ENCODE data around the gene DEUP1. TPM values are rescaled to one million over a fixed set of nuclear protein-coding genes. Genes with fewer than 3 reads are reported as not detected.

The DEUP1 gene
- total and polyA plus RNA-seq, 8 donors, result 0.34 to 3.8 (median 2.4) TPM

DNA sequence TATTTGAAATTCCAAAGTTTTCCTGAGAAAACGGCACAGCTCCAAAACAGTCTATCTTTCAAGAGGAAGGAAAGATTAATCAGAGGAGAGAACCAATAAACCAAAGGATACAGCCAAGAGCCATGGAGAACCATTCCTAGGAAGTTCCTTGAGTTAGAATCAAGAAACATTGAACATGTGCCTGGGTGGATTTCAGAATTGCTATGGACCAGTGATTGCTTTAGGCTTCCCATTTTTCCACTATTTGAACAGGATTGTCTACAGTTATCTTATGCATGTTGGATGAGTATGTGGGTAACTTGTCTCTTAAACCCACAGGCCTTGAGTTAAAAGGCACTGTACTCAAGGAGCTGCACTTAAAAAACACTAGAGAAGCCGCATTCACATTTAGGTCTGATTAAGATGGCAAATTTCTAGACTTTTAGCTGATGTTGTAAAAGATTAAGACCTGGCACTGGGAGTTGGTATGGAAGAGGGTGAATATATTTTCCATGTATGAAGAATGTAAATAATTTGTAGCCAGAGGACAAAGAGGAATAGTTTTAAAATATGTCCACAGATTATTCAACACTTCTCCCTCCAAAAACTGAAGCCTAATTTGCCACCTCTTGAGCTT, 11.2 kb upstream of the DEUP1 start:
- Histone ChIP-seq H3K4me3 (no peak overlapping the region), H3K4me1 (no peaks in the 10 kb centered on the region), H3K27ac (no peak overlapping the region), H3K27me3 (no peaks in the 10 kb centered on the region), H3K9me3 (peaks cover 0 to 30% of the 10 kb centered on the region in 2 donors), H3K36me3 (no peaks in the 10 kb centered on the region)
- intact Hi-C loops (cut with DNase I), result no loop called here
- DNase-seq, result no peak
- ATAC-seq, result no peak
- TF ChIP-seq, protein P1, sequence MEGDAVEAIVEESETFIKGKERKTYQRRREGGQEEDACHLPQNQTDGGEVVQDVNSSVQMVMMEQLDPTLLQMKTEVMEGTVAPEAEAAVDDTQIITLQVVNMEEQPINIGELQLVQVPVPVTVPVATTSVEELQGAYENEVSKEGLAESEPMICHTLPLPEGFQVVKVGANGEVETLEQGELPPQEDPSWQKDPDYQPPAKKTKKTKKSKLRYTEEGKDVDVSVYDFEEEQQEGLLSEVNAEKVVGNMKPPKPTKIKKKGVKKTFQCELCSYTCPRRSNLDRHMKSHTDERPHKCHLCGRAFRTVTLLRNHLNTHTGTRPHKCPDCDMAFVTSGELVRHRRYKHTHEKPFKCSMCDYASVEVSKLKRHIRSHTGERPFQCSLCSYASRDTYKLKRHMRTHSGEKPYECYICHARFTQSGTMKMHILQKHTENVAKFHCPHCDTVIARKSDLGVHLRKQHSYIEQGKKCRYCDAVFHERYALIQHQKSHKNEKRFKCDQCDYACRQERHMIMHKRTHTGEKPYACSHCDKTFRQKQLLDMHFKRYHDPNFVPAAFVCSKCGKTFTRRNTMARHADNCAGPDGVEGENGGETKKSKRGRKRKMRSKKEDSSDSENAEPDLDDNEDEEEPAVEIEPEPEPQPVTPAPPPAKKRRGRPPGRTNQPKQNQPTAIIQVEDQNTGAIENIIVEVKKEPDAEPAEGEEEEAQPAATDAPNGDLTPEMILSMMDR (IDR thresholded peaks at IDR 0.05), result no peak

DNA sequence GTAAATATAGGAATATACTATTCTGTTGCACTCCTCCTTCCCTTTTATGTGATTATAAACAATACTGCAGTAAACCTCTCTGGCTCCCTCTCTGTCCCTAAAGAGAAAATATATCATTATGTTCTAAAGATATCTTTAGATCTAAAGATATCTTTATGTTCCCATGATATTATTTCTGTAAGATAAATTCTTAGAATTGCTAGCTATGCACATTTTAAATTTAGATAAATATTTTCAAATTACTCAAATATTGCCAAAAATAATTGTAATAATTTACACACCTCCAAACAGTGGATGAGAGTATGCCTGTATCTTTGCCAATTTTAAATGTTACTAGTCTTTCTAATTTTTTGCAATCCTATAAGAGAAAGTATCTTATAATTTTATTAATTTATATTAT, 10.3 kb upstream of the DEUP1 start:
- Histone ChIP-seq H3K27me3 (no peaks in the 10 kb centered on the region), H3K9me3 (peaks cover 0 to 21% of the 10 kb centered on the region in 2 donors), H3K36me3 (no peaks in the 10 kb centered on the region), H3K27ac (no peak overlapping the region), H3K4me3 (no peak overlapping the region), H3K4me1 (no peaks in the 10 kb centered on the region)
- ATAC-seq (no peak), DNase-seq (no peak)
- TF ChIP-seq, protein P1 (IDR thresholded peaks at IDR 0.05), result no peak
- intact Hi-C loops (cut with DNase I), result no loop called here

DNA sequence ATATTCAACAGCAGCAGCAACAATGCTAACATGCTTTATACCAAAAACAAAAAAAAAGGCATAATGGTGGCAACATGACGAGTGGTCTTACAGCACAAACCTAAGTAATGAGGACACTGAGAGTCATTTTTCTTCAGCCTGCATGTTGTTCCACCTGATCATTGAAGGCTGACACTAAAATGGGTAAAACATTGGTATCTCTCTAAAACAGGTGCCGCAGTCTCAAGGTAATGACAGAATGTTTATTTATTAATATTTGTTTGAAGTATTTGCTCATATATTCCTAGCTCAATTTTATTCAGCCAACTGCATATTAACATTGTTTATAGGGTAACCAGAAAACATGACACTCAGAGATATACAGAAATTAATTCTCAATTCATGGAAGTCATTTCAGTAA, 8.3 kb upstream of the DEUP1 start:
- no peak for DNase-seq
- TF ChIP-seq, protein P1 (IDR thresholded peaks at IDR 0.05), result no peak
- peaks cover 0 to 16% of the 10 kb centered on the region in 2 donors for H3K9me3 ChIP-seq
- intact Hi-C loops (cut with DNase I), result no loop called here
- H3K4me3 ChIP-seq, result no peak overlapping the region
- no peak for ATAC-seq
- no peaks in the 10 kb centered on the region for H3K4me1 ChIP-seq
- no peaks in the 10 kb centered on the region for H3K36me3 ChIP-seq
- no peak overlapping the region for H3K27ac ChIP-seq
- no peaks in the 10 kb centered on the region for H3K27me3 ChIP-seq

DNA sequence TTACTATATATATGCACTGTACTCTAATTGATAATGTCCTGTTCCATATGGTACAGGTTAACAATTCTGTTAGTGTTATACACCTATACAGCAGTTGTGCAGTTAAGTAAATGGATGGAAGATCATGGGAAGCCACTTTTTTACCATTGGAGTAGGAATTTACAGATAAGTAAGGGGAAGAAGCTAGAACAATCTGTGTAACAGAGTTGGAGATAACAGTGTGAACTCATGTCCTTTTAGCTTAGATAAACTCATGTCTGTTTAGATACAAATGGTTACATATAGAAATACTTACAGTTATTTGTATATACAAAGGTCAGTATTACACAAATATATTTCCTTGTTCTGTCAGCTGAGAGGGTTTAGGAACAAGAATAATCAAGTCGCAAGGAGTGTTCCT, 6.8 kb upstream of the DEUP1 start:
- H3K4me1 ChIP-seq, result no peaks in the 10 kb centered on the region
- peaks cover 0 to 11% of the 10 kb centered on the region in 2 donors for H3K9me3 ChIP-seq
- ATAC-seq (no peak), DNase-seq (no peak)
- no peaks in the 10 kb centered on the region for H3K27me3 ChIP-seq
- no peaks in the 10 kb centered on the region for H3K36me3 ChIP-seq
- no peak overlapping the region for H3K4me3 ChIP-seq
- TF ChIP-seq, protein P1 (IDR thresholded peaks at IDR 0.05), result no peak
- H3K27ac ChIP-seq, result no peak overlapping the region
- intact Hi-C loops (cut with DNase I), result no loop called here

DNA sequence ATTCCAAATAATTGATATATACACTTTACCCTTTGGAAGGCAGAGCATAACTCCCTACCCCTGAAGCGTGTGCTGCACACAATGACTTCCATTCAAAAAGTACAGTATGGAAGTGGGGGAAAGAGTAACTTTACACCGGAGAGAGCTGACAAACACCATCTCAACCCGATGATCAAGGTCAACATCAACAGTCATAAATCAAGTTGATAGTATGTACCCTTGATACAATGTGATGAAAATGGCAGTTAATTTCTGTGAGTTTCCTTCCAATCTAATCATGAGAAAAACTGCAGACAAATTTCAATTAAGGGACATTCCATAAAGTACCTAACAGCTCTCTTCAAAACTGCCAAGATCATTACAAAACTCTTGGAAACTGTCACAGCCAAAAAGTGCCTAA, 6.0 kb upstream of the DEUP1 start:
- ATAC-seq (no peak), DNase-seq (no peak)
- Histone ChIP-seq H3K27me3 (peaks cover 0 to 6% of the 10 kb centered on the region in 2 donors), H3K36me3 (no peaks in the 10 kb centered on the region), H3K4me3 (no peak overlapping the region), H3K9me3 (peaks cover 0 to 5% of the 10 kb centered on the region in 2 donors), H3K4me1 (no peaks in the 10 kb centered on the region), H3K27ac (no peak overlapping the region)
- intact Hi-C loops (cut with DNase I), result no loop called here
- TF ChIP-seq, protein P1 (IDR thresholded peaks at IDR 0.05), result no peak

Data from left lung (tissue), 10 donors.